SK-N-MC (cell line): ENCODE measurements around the gene SPOP.

Source experiments
- EZH2 ChIP-seq: fragments of 200-600 bp; sonication (generic); IDR thresholded peaks from one replicate; pipeline ENCODE4 v1.6.1; 2017; ENCODE audit warnings: antibody characterized with exemption
- POLR2AphosphoS5 ChIP-seq: IDR thresholded peaks from 2 replicates; pipeline ENCODE4 v1.6.1; 2012; ENCODE audit warnings: mild to moderate bottlenecking, low read depth, low read length, borderline replicate concordance

GRCh38 chr17:49633250-49633649 lies 44.6 kb downstream of the SPOP start:
- TF ChIP-seq POLR2AphosphoS5 (no peak), EZH2 (no peak)
